Right lobe of liver (tissue), 4 donors: ENCODE measurements around the gene COLEC11.

Source experiments
- POLR2A ChIP-seq: fragments of 450-650 bp; IDR thresholded peaks from one replicate; pipeline ENCODE4 v1.6.1; 2017; ENCODE audit warnings: antibody characterized with exemption, mild to moderate bottlenecking
- TF ChIP-seq, protein P1 (sequence below), 4 donors: fragments of 200-600 bp in 3 of 4; fragments of 450-650 bp in 1 of 4; IDR thresholded peaks; one replicate each; pipeline versions ENCODE4 v1.5.1 to v1.8.0; 2016 to 2022; ENCODE audit warnings: antibody characterized with exemption in 4 of 4, mild to moderate bottlenecking in 2 of 4
- donor health status: DM: no; HTN: no; CAD: no.
- donor health status: DM: no; HTN: no; CAD: no.
- donor health status: DM: no; HTN: yes; CAD: no.

DNA sequence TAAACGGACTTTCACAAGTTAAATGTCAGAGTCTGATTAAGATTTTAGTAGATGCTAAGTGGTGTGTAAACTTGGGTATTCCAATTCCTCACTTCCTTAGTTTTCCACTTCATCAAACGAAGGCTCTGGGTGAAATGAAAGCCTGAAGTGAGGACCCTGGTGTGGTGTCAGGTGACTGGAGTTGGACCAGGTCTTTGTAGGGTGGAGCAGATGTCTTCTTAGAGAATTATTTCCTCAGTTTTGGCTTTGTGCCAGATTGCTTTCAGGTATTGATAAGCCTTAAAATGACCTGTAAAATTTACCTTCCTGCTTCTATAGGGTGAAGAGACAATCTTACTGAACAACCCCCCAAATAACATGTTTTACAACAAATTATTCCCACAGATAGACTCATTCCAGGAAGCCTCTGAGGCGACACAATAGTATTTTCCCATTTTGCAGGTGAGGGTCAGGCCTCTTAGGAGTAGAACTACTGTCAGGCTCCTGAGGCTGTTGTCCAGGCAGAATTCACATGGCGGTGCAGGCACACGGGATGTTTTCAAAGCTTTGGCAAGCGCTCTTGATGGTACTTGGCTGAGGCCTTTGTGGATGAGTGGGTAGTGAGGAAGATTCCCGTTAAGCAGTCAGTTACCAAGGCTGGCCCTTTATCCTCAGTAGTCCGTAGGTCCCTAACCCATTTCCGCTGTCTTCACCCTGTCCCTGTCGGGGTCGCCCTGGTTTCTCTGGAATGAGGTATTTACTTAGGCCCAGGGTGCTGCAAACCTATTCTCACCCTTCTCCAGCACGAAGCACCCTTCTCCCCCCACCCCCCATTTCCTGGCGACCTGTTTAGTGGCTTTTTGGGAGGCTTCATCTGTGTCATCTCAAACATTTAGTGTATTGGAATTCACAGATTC lies 13.3 kb upstream of the COLEC11 start:
- TF ChIP-seq, protein P1, sequence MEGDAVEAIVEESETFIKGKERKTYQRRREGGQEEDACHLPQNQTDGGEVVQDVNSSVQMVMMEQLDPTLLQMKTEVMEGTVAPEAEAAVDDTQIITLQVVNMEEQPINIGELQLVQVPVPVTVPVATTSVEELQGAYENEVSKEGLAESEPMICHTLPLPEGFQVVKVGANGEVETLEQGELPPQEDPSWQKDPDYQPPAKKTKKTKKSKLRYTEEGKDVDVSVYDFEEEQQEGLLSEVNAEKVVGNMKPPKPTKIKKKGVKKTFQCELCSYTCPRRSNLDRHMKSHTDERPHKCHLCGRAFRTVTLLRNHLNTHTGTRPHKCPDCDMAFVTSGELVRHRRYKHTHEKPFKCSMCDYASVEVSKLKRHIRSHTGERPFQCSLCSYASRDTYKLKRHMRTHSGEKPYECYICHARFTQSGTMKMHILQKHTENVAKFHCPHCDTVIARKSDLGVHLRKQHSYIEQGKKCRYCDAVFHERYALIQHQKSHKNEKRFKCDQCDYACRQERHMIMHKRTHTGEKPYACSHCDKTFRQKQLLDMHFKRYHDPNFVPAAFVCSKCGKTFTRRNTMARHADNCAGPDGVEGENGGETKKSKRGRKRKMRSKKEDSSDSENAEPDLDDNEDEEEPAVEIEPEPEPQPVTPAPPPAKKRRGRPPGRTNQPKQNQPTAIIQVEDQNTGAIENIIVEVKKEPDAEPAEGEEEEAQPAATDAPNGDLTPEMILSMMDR (IDR thresholded peaks at IDR 0.05): no peak
- no peak for TF ChIP-seq POLR2A
